IMR-90 (cell line): ENCODE results near the gene MAN2A1. TPM values are rescaled to one million over a fixed set of nuclear protein-coding genes. Genes with fewer than 3 reads are reported as not detected.

Experiments used
- ATAC-seq: fragments of 200-7000 bp; cut with Tn5 transposase; 2 replicates; pipeline ENCODE4 v1.9.1; 2020; ENCODE audit warnings: low read depth, mild to moderate bottlenecking, moderate library complexity
- BruUV-seq: library from RNA; stranded (reverse); fragments of 400-500 nt; replicated peaks from 2 replicates; lab custom pipeline; 2021; lab: Mats Ljungman, UMichigan
- CTCF ChIA-PET: fragments of 300-600 bp; formaldehyde crosslinking; extraction: SDS; loops from one replicate; lab custom pipeline; 2021; ENCODE audit warnings: antibody characterized with exemption; lab: Yijun Ruan, JAX
- POLR2A ChIA-PET: fragments of 300-600 bp; sonication (Branson Sonifier 250); formaldehyde crosslinking; loops from one replicate; lab custom pipeline; 2022; ENCODE audit warnings: antibody characterized with exemption; ENCODE audit not compliant: unreplicated experiment; lab: Charles Lee
- DNase-seq: peaks from one replicate; pipeline ENCODE4 v3.0.0; 2013
- H2AFZ ChIP-seq: replicated peaks from 2 replicates; pipeline ENCODE3; 2013; ENCODE audit warnings: low read length, mild to moderate bottlenecking; ENCODE audit not compliant: poor library complexity
- H2AK5ac ChIP-seq: 2 replicates; pipeline ENCODE4 v1.6.1; 2013; ENCODE audit warnings: low read depth, low read length, inconsistent platforms
- H2AK9ac ChIP-seq: replicated peaks from 2 replicates; pipeline ENCODE3; 2013; ENCODE audit warnings: mild to moderate bottlenecking, low read depth, low read length, moderate library complexity; ENCODE audit not compliant: poor library complexity
- H2BK120ac ChIP-seq: 2 replicates; pipeline ENCODE4 v1.6.1; 2013; ENCODE audit warnings: low read depth, low read length, inconsistent platforms
- H2BK15ac ChIP-seq: 3 replicates; pipeline ENCODE4 v1.6.1; 2013; ENCODE audit warnings: low read depth, low read length, inconsistent platforms
- H2BK20ac ChIP-seq: 2 replicates; pipeline ENCODE4 v1.6.1; 2013; ENCODE audit warnings: low read depth, mild to moderate bottlenecking, inconsistent platforms, low read length, moderate library complexity
- H2BK5ac ChIP-seq: 2 replicates; pipeline ENCODE4 v1.6.1; 2013; ENCODE audit warnings: mild to moderate bottlenecking, low read depth, low read length, inconsistent platforms; ENCODE audit not compliant: poor library complexity, severe bottlenecking
- H3K14ac ChIP-seq: replicated peaks from 2 replicates; pipeline ENCODE4 v1.6.1; 2013; ENCODE audit warnings: low read depth, low read length, inconsistent platforms
- H3K18ac ChIP-seq: 2 replicates; pipeline ENCODE4 v1.6.1; 2013; ENCODE audit warnings: low read depth, low read length, control low read depth
- H3K23ac ChIP-seq: 2 replicates; pipeline ENCODE4 v1.6.1; 2013; ENCODE audit warnings: low read depth, low read length, inconsistent platforms
- H3K27ac ChIP-seq: 2 replicates; pipeline ENCODE4 v1.5.1; 2013; ENCODE audit warnings: mild to moderate bottlenecking, control low read depth, low read length; ENCODE audit not compliant: insufficient read depth
- H3K27me3 ChIP-seq: 2 replicates; pipeline ENCODE4 v1.6.1; 2013; ENCODE audit warnings: low read length; ENCODE audit not compliant: control insufficient read depth, insufficient read depth
- H3K36me3 ChIP-seq: 2 replicates; pipeline ENCODE4 v1.6.1; 2013; ENCODE audit warnings: low read length, mixed read lengths; ENCODE audit not compliant: control insufficient read depth, insufficient read depth
- H3K4ac ChIP-seq: 2 replicates; pipeline ENCODE4 v1.6.1; 2013; ENCODE audit warnings: low read depth, low read length, inconsistent platforms
- H3K4me1 ChIP-seq: 2 replicates; pipeline ENCODE4 v1.6.1; 2013; ENCODE audit warnings: low read length, mixed read lengths; ENCODE audit not compliant: control insufficient read depth, insufficient read depth
- H3K4me2 ChIP-seq: 2 replicates; pipeline ENCODE4 v1.6.1; 2013; ENCODE audit warnings: low read depth, mild to moderate bottlenecking, control low read depth, low read length, moderate library complexity
- H3K4me3 ChIP-seq: 2 replicates; pipeline ENCODE4 v1.5.1; 2013; ENCODE audit warnings: low read depth, mild to moderate bottlenecking, control low read depth, low read length, moderate library complexity; ENCODE audit not compliant: insufficient read depth
- H3K56ac ChIP-seq: 2 replicates; pipeline ENCODE4 v1.6.1; 2013; ENCODE audit warnings: low read length, inconsistent platforms; ENCODE audit not compliant: insufficient read depth; ENCODE audit errors: extremely low read depth
- H3K79me1 ChIP-seq, 2 experiments: 2 replicates each; pipeline ENCODE4 v1.6.1; 2013; ENCODE audit warnings: low read length in 2 of 2, inconsistent platforms in 1 of 2, low read depth in 1 of 2
- H3K9ac ChIP-seq: 2 replicates; pipeline ENCODE4 v1.6.1; 2013; ENCODE audit warnings: low read depth, low read length, control low read depth
- H3K9me1 ChIP-seq: 2 replicates; pipeline ENCODE4 v1.6.1; 2013; ENCODE audit warnings: low read length, inconsistent platforms; ENCODE audit not compliant: insufficient read depth
- H3K9me3 ChIP-seq: 2 replicates; pipeline ENCODE4 v1.6.1; 2013; ENCODE audit warnings: low read length; ENCODE audit not compliant: control insufficient read depth, insufficient read depth
- H4K20me1 ChIP-seq: 2 replicates; pipeline ENCODE4 v1.6.1; 2013; ENCODE audit warnings: low read length, inconsistent platforms; ENCODE audit not compliant: insufficient read depth
- H4K5ac ChIP-seq: 2 replicates; pipeline ENCODE4 v1.6.1; 2013; ENCODE audit warnings: mild to moderate bottlenecking, low read depth, low read length, control low read depth
- H4K8ac ChIP-seq, 2 experiments: 2 replicates each; pipeline ENCODE4 v1.6.1; 2013; ENCODE audit warnings: low read depth in 2 of 2, low read length in 2 of 2, control low read depth in 1 of 2, inconsistent platforms in 1 of 2
- H4K91ac ChIP-seq: 2 replicates; pipeline ENCODE4 v1.6.1; 2013; ENCODE audit warnings: low read depth, low read length, inconsistent platforms; ENCODE audit not compliant: insufficient read depth
- BHLHE40 ChIP-seq: fragments of 150-350 bp; IDR thresholded peaks from 2 replicates; pipeline ENCODE4 v1.6.1; 2016; ENCODE audit warnings: mild to moderate bottlenecking, low read depth, low read length
- CHD1 ChIP-seq: IDR thresholded peaks from 2 replicates; pipeline ENCODE4 v1.6.1; 2012; ENCODE audit warnings: low read depth, low read length, improper control_type of control experiment
- ELK1 ChIP-seq: fragments of 150-350 bp; IDR thresholded peaks from 2 replicates; pipeline ENCODE4 v1.6.1; 2016; ENCODE audit warnings: low read depth, mild to moderate bottlenecking, low read length, moderate library complexity, borderline replicate concordance
- FOS ChIP-seq: fragments of 150-350 bp; IDR thresholded peaks from 2 replicates; pipeline ENCODE4 v1.6.1; 2016; ENCODE audit warnings: low read depth, low read length
- MAFK ChIP-seq: IDR thresholded peaks from 2 replicates; pipeline ENCODE4 v1.6.1; 2012; ENCODE audit warnings: low read depth, low read length, improper control_type of control experiment
- MAZ ChIP-seq: IDR thresholded peaks from 2 replicates; pipeline ENCODE4 v1.6.1; 2012; ENCODE audit warnings: low read depth, mild to moderate bottlenecking, low read length, improper control_type of control experiment, moderate library complexity, borderline replicate concordance
- MXI1 ChIP-seq: IDR thresholded peaks from 2 replicates; pipeline ENCODE4 v1.6.1; 2012; ENCODE audit warnings: low read depth, mild to moderate bottlenecking, low read length, moderate library complexity, borderline replicate concordance
- NFE2L2 ChIP-seq: fragments of 150-350 bp; IDR thresholded peaks from 2 replicates; pipeline ENCODE4 v1.6.1; 2016; ENCODE audit warnings: low read depth, mild to moderate bottlenecking, low read length
- POLR2A ChIP-seq: IDR thresholded peaks from 2 replicates; pipeline ENCODE4 v1.6.1; 2012; ENCODE audit warnings: mild to moderate bottlenecking, low read depth, low read length
- RAD21 ChIP-seq: IDR thresholded peaks from 2 replicates; pipeline ENCODE4 v1.6.1; 2012; ENCODE audit warnings: low read length, improper control_type of control experiment
- SMC3 ChIP-seq: fragments of 150-350 bp; IDR thresholded peaks from 2 replicates; pipeline ENCODE4 v1.6.1; 2016; ENCODE audit warnings: low read depth, mild to moderate bottlenecking, antibody characterized with exemption, low read length, moderate library complexity
- USF2 ChIP-seq: fragments of 150-350 bp; IDR thresholded peaks from 2 replicates; pipeline ENCODE4 v1.6.1; 2017; ENCODE audit warnings: mild to moderate bottlenecking, antibody characterized with exemption, low read length, low read depth
- WGBS, 2 experiments: methylation state at CpG; one replicate each; pipeline versions ENCODE4 v1.1.5 to v1.1.7; 2013; ENCODE audit warnings: missing lambda C conversion rate in 2 of 2; ENCODE audit not compliant: insufficient read length in 1 of 2; ENCODE audit errors: extremely low coverage in 2 of 2; 5-methylcytosine and 5-hydroxymethylcytosine counted together
- dilution Hi-C: fragments of 300-500 bp; cut with HindIII; formaldehyde crosslinking; loops from one replicate; pipeline ENCODE4 v1.14.3; 2018; ENCODE audit warnings: low sequenced_read_pairs; ENCODE audit not compliant: unreplicated experiment
- in situ Hi-C: fragments of 300-500 bp; cut with MboI; formaldehyde crosslinking; loops from 3 replicates; pipeline ENCODE4 v1.14.3; 2019; ENCODE audit warnings: low sequenced_read_pairs, inconsistent platforms, mixed read lengths
- intact Hi-C: fragments of 100-400 bp; cut with micrococcal nuclease; formaldehyde crosslinking; loops from 2 replicates; pipeline ENCODE4 v1.10.0; 2022
- polyA plus RNA-seq, 3 experiments: library from polyadenylated mRNA; depleted of rRNA; stranded (reverse); fragments of >200 nt; gene quantifications; 2 replicates each; pipeline ENCODE4 v1.2.3, GENCODE V29; 2012; ENCODE audit warnings: low replicate concordance in 1 of 3
- total RNA-seq: library from RNA; depleted of rRNA; stranded (reverse); fragments of >200 nt; gene quantifications from 2 replicates; pipeline ENCODE4 v1.2.3, GENCODE V29; 2012

Gene MAN2A1
- total and polyA plus RNA-seq, 2 of the 4 experiments (the other 2 are of a cell fraction): 16.4 to 29.6 TPM

GRCh38 chr5:109769597-109770291, 80.0 kb downstream of the MAN2A1 start:
- Histone ChIP-seq H3K4me1 (peaks cover 2% of the 10 kb centered on the region; the same call in 1 of the 2 replicates), H3K27ac (no peak overlapping the region), H4K8ac (peak overlapping the region in 1 of 2 experiments; percentile 35; a peak in 2 of 4 replicates), H2AFZ (no peak overlapping the region), H3K14ac (no peak overlapping the region), H2BK5ac (peak overlapping the region; percentile 31), H3K79me1 (peaks cover 11 to 13% of the 10 kb centered on the region in 2 experiments), H3K4me2 (peak overlapping the region; percentile 35; the same call in 1 of the 2 replicates), H3K36me3 (peaks cover 4% of the 10 kb centered on the region; the same call in 1 of the 2 replicates), H2BK15ac (no peak overlapping the region), H3K56ac (no peak overlapping the region), H4K20me1 (no peaks in the 10 kb centered on the region), H3K27me3 (no peaks in the 10 kb centered on the region), H2AK9ac (no peak overlapping the region), H3K9ac (no peak overlapping the region), H4K91ac (no peak overlapping the region), H2BK20ac (no peak overlapping the region), H3K23ac (no peak overlapping the region), H4K5ac (peak overlapping the region; percentile 8; the same call in 1 of the 2 replicates), H3K18ac (peak overlapping the region; percentile 7; the same call in 1 of the 2 replicates), H3K4ac (no peak overlapping the region; the same call in 1 of the 2 replicates), H3K9me1 (no peaks in the 10 kb centered on the region), H3K4me3 (no peak overlapping the region), H2AK5ac (no peak overlapping the region), H2BK120ac (no peak overlapping the region), H3K9me3 (no peaks in the 10 kb centered on the region)
- BruUV-seq: no TSS peak
- intact Hi-C loops (no loop called here), dilution Hi-C loops (no loop called here), in situ Hi-C loops (no loop called here)
- no peak for TF ChIP-seq POLR2A
- TF ChIP-seq ELK1: no peak
- TF ChIP-seq NFE2L2: no peak
- TF ChIP-seq FOS: no peak
- TF ChIP-seq BHLHE40: no peak
- TF ChIP-seq MAFK: no peak
- TF ChIP-seq USF2: no peak
- no peak for TF ChIP-seq MAZ
- no peak for TF ChIP-seq CHD1
- TF ChIP-seq RAD21: no peak
- no peak for TF ChIP-seq MXI1
- TF ChIP-seq SMC3: no peak
- ChIA-PET POLR2A (no interaction called here), CTCF (no interaction called here)
- DNase-seq (peak; percentile 22), ATAC-seq (no peak)
- no CpG with 5 or more reads among the region's 7 CpGs for WGBS, 2 experiments
